NK-92 (cell line): ENCODE data around the gene FSCB.
"Not testable (repeated sequence)": the region's sequence is repeated elsewhere in the genome, so short reads cannot be mapped to it uniquely, and the experiment has no call there.

ENCODE experiments used
- DNase-seq: peaks from one replicate; lab custom pipeline; 2025; ENCODE audit not compliant: unreplicated experiment; lab: John Stamatoyannopoulos, UW

Gene FSCB

GRCh38 chr14:44507183-44507582 lies at the start of gene FSCB:
Gene FSCB, minus strand, starts transcription at chr14:44507283. Its CDS starts 296 bp downstream, at chr14:44506987.
- no peak for DNase-seq

GRCh38 chr14:44531658-44532057 lies 24.6 kb upstream of the FSCB start:
- DNase-seq, result no peak

DNA sequence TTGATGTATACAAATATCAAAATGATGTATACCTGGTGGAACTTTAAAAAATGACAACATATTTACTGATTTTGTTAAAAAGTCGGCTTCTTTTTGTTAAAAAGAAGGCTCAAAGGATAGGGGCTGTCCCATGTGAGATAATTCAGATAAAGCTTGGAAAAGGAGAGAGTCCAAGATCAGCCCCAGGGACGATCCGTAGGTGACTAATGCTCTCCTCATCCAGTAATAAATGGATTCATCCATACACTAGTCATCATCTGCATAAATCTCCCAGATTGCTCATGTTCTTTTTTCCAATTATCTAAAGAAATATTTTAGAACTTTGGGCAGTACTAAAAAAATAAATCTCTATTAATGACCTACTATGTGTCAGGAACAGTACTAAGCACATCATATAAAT lies 23.4 kb upstream of the FSCB start:
- no peak for DNase-seq

GRCh38 chr14:44529026-44529425 lies 21.9 kb upstream of the FSCB start:
- DNase-seq, result no peak

GRCh38 chr14:44528180-44528579 lies 21.1 kb upstream of the FSCB start:
- DNase-seq, result no peak

DNA sequence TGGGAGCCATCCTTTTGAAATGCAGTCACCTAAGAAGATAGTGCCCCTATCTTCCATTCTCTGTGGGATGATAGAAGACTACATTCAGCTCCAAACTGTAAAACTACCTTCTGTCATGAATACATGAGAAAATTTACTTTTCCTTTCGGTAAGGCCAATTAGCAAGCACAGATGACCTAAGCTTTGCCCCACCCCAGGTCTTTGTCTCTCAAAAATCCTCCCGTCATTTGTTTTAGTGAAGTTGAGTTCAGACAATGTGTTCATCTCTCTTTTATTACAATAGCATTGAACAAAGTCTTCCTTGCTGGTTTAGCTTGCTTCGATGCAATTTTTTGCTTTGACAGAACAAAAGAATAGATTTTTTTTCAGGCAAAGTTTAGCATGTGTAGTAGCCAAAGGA lies 18.2 kb upstream of the FSCB start:
- DNase-seq, result no peak

DNA sequence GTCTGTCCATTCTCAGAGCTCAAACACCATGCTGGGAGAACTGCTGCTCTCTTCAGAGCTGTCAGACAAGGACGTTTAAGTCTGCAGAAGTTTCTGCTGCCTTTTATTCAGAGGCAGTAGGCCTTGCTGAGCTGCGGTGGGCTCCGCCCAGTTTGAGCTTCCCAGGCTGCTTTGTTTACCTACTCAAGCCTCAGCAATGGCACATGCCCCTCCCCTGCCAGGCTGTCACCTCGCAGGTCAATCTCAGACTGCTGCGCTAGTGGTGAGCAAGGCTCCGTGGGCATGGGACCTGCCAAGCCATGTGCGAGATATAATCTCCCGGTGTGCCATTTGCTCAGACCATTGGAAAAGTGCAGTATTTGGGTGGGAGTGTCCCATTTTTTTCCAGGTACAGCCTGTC lies 8.6 kb upstream of the FSCB start:
- not testable (repeated sequence) for DNase-seq

DNA sequence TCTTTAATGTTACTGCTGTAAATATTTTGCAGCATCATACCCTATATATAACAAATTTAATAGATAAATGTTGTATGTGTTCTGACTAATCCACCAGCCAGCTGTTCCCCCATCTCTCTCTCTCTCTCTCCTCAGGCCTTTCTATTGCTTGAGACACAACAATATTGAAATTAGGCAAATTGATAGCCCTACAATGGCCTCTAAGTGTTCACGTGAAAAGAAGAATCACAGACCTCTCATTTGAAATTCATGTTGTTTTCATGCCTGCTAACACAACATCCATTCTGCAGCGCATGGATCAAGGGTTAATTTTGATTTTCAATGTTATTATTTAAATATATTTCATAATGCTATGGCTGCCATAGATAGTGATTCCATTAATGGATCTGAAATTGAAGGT lies 1.8 kb upstream of the FSCB start:
- no peak for DNase-seq

DNA sequence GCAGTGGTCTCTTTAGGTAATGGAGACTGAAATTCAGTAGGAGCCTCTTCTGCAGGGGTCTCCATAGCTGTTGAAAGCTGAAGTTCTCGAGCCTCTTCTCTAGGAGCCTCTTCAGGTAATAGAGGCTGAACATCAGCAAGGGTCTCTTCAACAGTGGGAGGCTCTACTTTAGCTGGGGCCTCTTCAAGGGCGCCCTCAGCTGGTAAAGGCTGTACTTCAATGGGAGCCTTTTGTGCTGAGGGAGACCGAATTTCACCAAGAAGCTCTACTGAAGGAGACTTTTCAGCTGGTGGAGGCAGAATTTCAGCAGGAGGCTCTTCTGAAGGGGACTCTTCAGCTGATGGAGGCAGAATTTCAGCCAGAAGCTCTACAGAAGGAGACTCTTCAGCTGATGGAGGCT lies 1.5 kb downstream of the FSCB start:
- DNase-seq, result no peak

GRCh38 chr14:44497148-44497547 lies 9.9 kb downstream of the FSCB start:
- DNase-seq, result no peak

GRCh38 chr14:44494137-44494536 lies 12.9 kb downstream of the FSCB start:
- DNase-seq, result no peak

GRCh38 chr14:44490966-44491365 lies 16.1 kb downstream of the FSCB start:
- DNase-seq, result no peak

GRCh38 chr14:44477953-44478352 lies 29.1 kb downstream of the FSCB start:
- DNase-seq, result no peak

DNA sequence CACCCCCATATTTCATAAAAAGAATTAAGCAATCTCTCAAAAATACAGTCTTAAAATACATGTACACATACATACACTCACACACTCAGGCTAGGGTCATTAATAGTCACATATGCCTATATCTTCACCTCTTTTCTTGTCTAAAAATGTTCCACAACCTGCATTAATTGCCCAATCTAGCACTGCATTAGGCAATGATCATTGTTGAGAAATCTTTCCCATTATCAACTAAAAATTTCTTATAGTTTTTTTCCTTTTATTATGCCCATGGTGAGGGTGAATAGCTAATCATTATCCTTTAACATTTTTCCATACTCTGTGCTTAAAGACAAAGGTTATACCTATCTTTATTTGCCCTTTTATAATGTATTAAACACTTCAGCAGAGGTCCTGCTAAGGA lies 38.3 kb downstream of the FSCB start:
- no peak for DNase-seq

- DNase-seq, result no peak
Observed at GRCh38 chr14:44463356-44464004, 43.6 kb downstream of the FSCB start.

GRCh38 chr14:44462381-44462780 lies 44.7 kb downstream of the FSCB start:
- DNase-seq, result no peak

- no peak for DNase-seq
Observed at GRCh38 chr14:44461811-44462210, 45.3 kb downstream of the FSCB start.
